Gastrocnemius medialis (tissue), 4 donors: ENCODE measurements around the gene ANKRD11. TPM values are rescaled to one million over a fixed set of nuclear protein-coding genes. Genes with fewer than 3 reads are reported as not detected.

ENCODE experiments used
- ATAC-seq, 2 donors: fragments of 150-250 bp; one replicate each; pipeline ENCODE4 v1.9.1; 2016
- DNase-seq, 2 donors: peaks; one replicate each; pipeline ENCODE4 v3.0.0-alpha.2; 2019
- H3K27ac ChIP-seq, 4 donors: fragments of 200-600 bp; sonication (generic); 1 replicate in 1 of 4; 2 replicates in 3 of 4; pipeline ENCODE4 v1.5.1; 2016 to 2018; ENCODE audit warnings: mild to moderate bottlenecking in 2 of 4, moderate library complexity in 1 of 4
- H3K27me3 ChIP-seq, 3 donors: fragments of 200-600 bp; sonication (generic) in 2 of 3; 1 replicate in 1 of 3; 2 replicates in 2 of 3; pipeline versions ENCODE4 v1.5.1 to v1.6.0; 2016 to 2019; ENCODE audit warnings: mild to moderate bottlenecking in 1 of 3, moderate library complexity in 1 of 3
- H3K36me3 ChIP-seq, 2 donors: fragments of 200-600 bp; sonication (generic) in 1 of 2; one replicate each; pipeline ENCODE4 v1.5.1; 2017 to 2018
- H3K4me1 ChIP-seq, 2 donors: fragments of 200-600 bp; sonication (generic) in 1 of 2; one replicate each; pipeline ENCODE4 v1.5.1; 2016 to 2017; ENCODE audit warnings: mild to moderate bottlenecking in 2 of 2
- H3K4me3 ChIP-seq, 4 donors: fragments of 200-600 bp; sonication (generic) in 3 of 4; 1 replicate in 1 of 4; 2 replicates in 3 of 4; pipeline ENCODE4 v1.5.1; 2016 to 2019; ENCODE audit warnings: mild to moderate bottlenecking in 2 of 4
- H3K9me3 ChIP-seq, 3 donors: fragments of 200-600 bp; sonication (generic) in 2 of 3; 1 replicate in 1 of 3; 2 replicates in 2 of 3; pipeline ENCODE4 v1.5.1; 2016 to 2019
- CTCF ChIP-seq, 5 experiments: fragments of 450-650 bp in 3 of 5; fragments of 200-600 bp in 2 of 5; sonication (generic) in 2 of 5; IDR thresholded peaks in 4 of 5; conservative IDR thresholded peaks in 1 of 5; 1 replicate in 4 of 5; 2 replicates in 1 of 5; pipeline ENCODE4 v1.5.1; 2016 to 2019; ENCODE audit warnings: antibody characterized with exemption in 5 of 5, mild to moderate bottlenecking in 3 of 5, moderate library complexity in 3 of 5
- POLR2A ChIP-seq, 2 donors: fragments of 450-650 bp; IDR thresholded peaks; one replicate each; pipeline ENCODE4 v1.6.1; 2017; ENCODE audit warnings: antibody characterized with exemption in 2 of 2, mild to moderate bottlenecking in 2 of 2, moderate library complexity in 2 of 2
- in situ Hi-C, 4 donors: fragments of 200-750 bp; cut with MboI; loops; one replicate each; pipeline versions ENCODE4 v1.15.0 to v1.8.0; 2017; ENCODE audit warnings: low sequenced_read_pairs in 4 of 4
- intact Hi-C: fragments of 100-400 bp; cut with DNase I; formaldehyde crosslinking; loops from one replicate; pipeline ENCODE4 v1.15.1; 2023; ENCODE audit warnings: low total_unique reads
- total RNA-seq, 4 donors: library from RNA; depleted of rRNA; stranded (reverse); fragments of >200 nt; gene quantifications; one replicate each; pipeline versions ENCODE4 v1.1.0 to v1.2.3, GENCODE V29; 2016

The ANKRD11 gene
- total RNA-seq, 4 donors from 2014 or later: 26.0 to 77.0 (median 55.0) TPM

GRCh38 chr16:89373355-89374110 lies 116.8 kb downstream of the ANKRD11 start:
- in situ Hi-C loops (no loop called here), intact Hi-C loops (no loop called here)
- H3K27me3 ChIP-seq: no peaks in the 10 kb centered on the region
- TF ChIP-seq CTCF (IDR thresholded peaks at IDR 0.05 in 4 of 5, conservative IDR thresholded peaks at IDR 0.05 in 1 of 5) (no peak), POLR2A (IDR thresholded peaks at IDR 0.05) (no peak)
- peak overlapping the region; percentile 14 to 61 (median 56) for H3K27ac ChIP-seq
- no peak overlapping the region for H3K4me3 ChIP-seq
- no peaks in the 10 kb centered on the region for H3K36me3 ChIP-seq
- DNase-seq (peak; percentile 32 to 53), ATAC-seq (peak; percentile 54 to 56)
- peaks cover 83 to 87% of the 10 kb centered on the region in 2 donors for H3K4me1 ChIP-seq
- no peaks in the 10 kb centered on the region for H3K9me3 ChIP-seq

GRCh38 chr16:89371968-89372634 lies 118.3 kb downstream of the ANKRD11 start:
- H3K27me3 ChIP-seq: no peaks in the 10 kb centered on the region
- H3K4me3 ChIP-seq: no peak overlapping the region
- ATAC-seq (peak in 1 of 2 donors; percentile 39), DNase-seq (no peak)
- in situ Hi-C loops (no loop called here), intact Hi-C loops (no loop called here)
- TF ChIP-seq POLR2A (IDR thresholded peaks at IDR 0.05) (no peak), CTCF (IDR thresholded peaks at IDR 0.05 in 4 of 5, conservative IDR thresholded peaks at IDR 0.05 in 1 of 5) (no peak)
- no peaks in the 10 kb centered on the region for H3K9me3 ChIP-seq
- H3K4me1 ChIP-seq: peaks cover 84% of the 10 kb centered on the region in 2 donors
- no peaks in the 10 kb centered on the region for H3K36me3 ChIP-seq
- peak overlapping the region; percentile 11 to 61 (median 44) for H3K27ac ChIP-seq

- TF ChIP-seq POLR2A (IDR thresholded peaks at IDR 0.05) (no peak), CTCF (IDR thresholded peaks at IDR 0.05 in 4 of 5, conservative IDR thresholded peaks at IDR 0.05 in 1 of 5) (no peak)
- Histone ChIP-seq H3K4me1 (peaks cover 83 to 87% of the 10 kb centered on the region in 2 donors), H3K9me3 (no peaks in the 10 kb centered on the region), H3K4me3 (no peak overlapping the region), H3K36me3 (no peaks in the 10 kb centered on the region), H3K27me3 (no peaks in the 10 kb centered on the region), H3K27ac (peak overlapping the region in 2 of 4 donors; percentile 35 to 52)
- DNase-seq (no peak), ATAC-seq (no peak)
- in situ Hi-C loops (no loop called here), intact Hi-C loops (no loop called here)
Observed at GRCh38 chr16:89371386-89371785, 119.0 kb downstream of the ANKRD11 start.

- TF ChIP-seq POLR2A (IDR thresholded peaks at IDR 0.05): no peak
- no peak for TF ChIP-seq CTCF (IDR thresholded peaks at IDR 0.05 in 4 of 5, conservative IDR thresholded peaks at IDR 0.05 in 1 of 5)
- in situ Hi-C loops: no loop called here
- no peaks in the 10 kb centered on the region for H3K9me3 ChIP-seq
- H3K4me3 ChIP-seq: no peak overlapping the region
- no peaks in the 10 kb centered on the region for H3K36me3 ChIP-seq
- intact Hi-C loops: no loop called here
- no peaks in the 10 kb centered on the region for H3K27me3 ChIP-seq
- H3K4me1 ChIP-seq: peaks cover 82 to 84% of the 10 kb centered on the region in 2 donors
- DNase-seq: no peak
- no peak overlapping the region for H3K27ac ChIP-seq
- no peak for ATAC-seq
Observed at GRCh38 chr16:89370601-89371000, 119.8 kb downstream of the ANKRD11 start.
